GM19467 (cell line): ENCODE results near the gene PLS1.

Experiments
- ATAC-seq: cut with Tn5 transposase; IDR thresholded peaks from one replicate; pipeline ENCODE4 v1.9.1; 2021; ENCODE audit warnings: mild to moderate bottlenecking, moderate library complexity; ENCODE audit not compliant: unreplicated experiment

Gene PLS1

GRCh38 chr3:142754494-142754893 is 158.3 kb downstream of the PLS1 start:
- no peak for ATAC-seq
